ENCODE measurements around the gene BHLHA15.

Gene BHLHA15

GRCh38 chr7:98202367-98203195 lies 8.7 kb upstream of the BHLHA15 start:
- no peak overlapping the region for H3K27ac ChIP-seq (ENCODE audit: low read depth, low read length)
- no peak overlapping the region for H3K4me3 ChIP-seq (ENCODE audit: low read depth, low read length)
- H3K4me1 ChIP-seq (ENCODE audit: control insufficient read depth, insufficient read depth, low read length): no peaks in the 10 kb centered on the region
- peaks cover 26% of the 10 kb centered on the region for H3K36me3 ChIP-seq (ENCODE audit: control insufficient read depth, insufficient read depth, low read length)
- H3K27me3 ChIP-seq (ENCODE audit: control insufficient read depth, insufficient read depth, low read length): no peaks in the 10 kb centered on the region
- H3K9me3 ChIP-seq (ENCODE audit: control insufficient read depth, insufficient read depth, low read length): no peaks in the 10 kb centered on the region
- no peak overlapping the region for H3K9ac ChIP-seq (ENCODE audit: low read depth, low read length)

GRCh38 chr7:98203261-98203963 lies 7.8 kb upstream of the BHLHA15 start:
- Histone ChIP-seq H3K9ac (ENCODE audit: low read depth, low read length) (no peak overlapping the region), H3K27ac (ENCODE audit: low read depth, low read length) (no peak overlapping the region), H3K27me3 (ENCODE audit: control insufficient read depth, insufficient read depth, low read length) (no peaks in the 10 kb centered on the region)

GRCh38 chr7:98203964-98204605 lies 7.2 kb upstream of the BHLHA15 start:
- Histone ChIP-seq H3K27me3 (ENCODE audit: control insufficient read depth, insufficient read depth, low read length) (no peaks in the 10 kb centered on the region), H3K36me3 (ENCODE audit: control insufficient read depth, insufficient read depth, low read length) (peaks cover 29% of the 10 kb centered on the region), H3K4me3 (ENCODE audit: low read depth, low read length) (no peak overlapping the region), H3K4me1 (ENCODE audit: control insufficient read depth, insufficient read depth, low read length) (no peaks in the 10 kb centered on the region), H3K27ac (ENCODE audit: low read depth, low read length) (no peak overlapping the region), H3K9ac (ENCODE audit: low read depth, low read length) (no peak overlapping the region), H3K9me3 (ENCODE audit: control insufficient read depth, insufficient read depth, low read length) (no peaks in the 10 kb centered on the region)

More at GRCh38 chr7:98203261-98203963, 7.8 kb upstream of the BHLHA15 start:
- H3K9me3 ChIP-seq (ENCODE audit: control insufficient read depth, insufficient read depth, low read length): no peaks in the 10 kb centered on the region
- no peaks in the 10 kb centered on the region for H3K4me1 ChIP-seq (ENCODE audit: control insufficient read depth, insufficient read depth, low read length)
- H3K4me3 ChIP-seq (ENCODE audit: low read depth, low read length): no peak overlapping the region
- H3K36me3 ChIP-seq (ENCODE audit: control insufficient read depth, insufficient read depth, low read length): peaks cover 29% of the 10 kb centered on the region

GRCh38 chr7:98204670-98205069 lies 6.6 kb upstream of the BHLHA15 start:
- Histone ChIP-seq H3K4me1 (ENCODE audit: control insufficient read depth, insufficient read depth, low read length) (no peaks in the 10 kb centered on the region), H3K27me3 (ENCODE audit: control insufficient read depth, insufficient read depth, low read length) (no peaks in the 10 kb centered on the region), H3K9me3 (ENCODE audit: control insufficient read depth, insufficient read depth, low read length) (no peaks in the 10 kb centered on the region), H3K27ac (ENCODE audit: low read depth, low read length) (no peak overlapping the region), H3K4me3 (ENCODE audit: low read depth, low read length) (no peak overlapping the region), H3K9ac (ENCODE audit: low read depth, low read length) (no peak overlapping the region), H3K36me3 (ENCODE audit: control insufficient read depth, insufficient read depth, low read length) (peaks cover 29% of the 10 kb centered on the region)

GRCh38 chr7:98205162-98205845 lies 5.9 kb upstream of the BHLHA15 start:
- Histone ChIP-seq H3K36me3 (ENCODE audit: control insufficient read depth, insufficient read depth, low read length) (peaks cover 29% of the 10 kb centered on the region), H3K27me3 (ENCODE audit: control insufficient read depth, insufficient read depth, low read length) (no peaks in the 10 kb centered on the region), H3K4me3 (ENCODE audit: low read depth, low read length) (no peak overlapping the region), H3K9me3 (ENCODE audit: control insufficient read depth, insufficient read depth, low read length) (no peaks in the 10 kb centered on the region), H3K27ac (ENCODE audit: low read depth, low read length) (no peak overlapping the region), H3K9ac (ENCODE audit: low read depth, low read length) (no peak overlapping the region), H3K4me1 (ENCODE audit: control insufficient read depth, insufficient read depth, low read length) (no peaks in the 10 kb centered on the region)

GRCh38 chr7:98206451-98207330 lies 4.5 kb upstream of the BHLHA15 start:
- Histone ChIP-seq H3K9me3 (ENCODE audit: control insufficient read depth, insufficient read depth, low read length) (no peaks in the 10 kb centered on the region), H3K9ac (ENCODE audit: low read depth, low read length) (no peak overlapping the region), H3K27ac (ENCODE audit: low read depth, low read length) (no peak overlapping the region), H3K4me1 (ENCODE audit: control insufficient read depth, insufficient read depth, low read length) (no peaks in the 10 kb centered on the region), H3K36me3 (ENCODE audit: control insufficient read depth, insufficient read depth, low read length) (peaks cover 29% of the 10 kb centered on the region), H3K27me3 (ENCODE audit: control insufficient read depth, insufficient read depth, low read length) (no peaks in the 10 kb centered on the region), H3K4me3 (ENCODE audit: low read depth, low read length) (no peak overlapping the region)

- Histone ChIP-seq H3K27ac (ENCODE audit: low read depth, low read length) (no peak overlapping the region), H3K36me3 (ENCODE audit: control insufficient read depth, insufficient read depth, low read length) (peaks cover 29% of the 10 kb centered on the region), H3K27me3 (ENCODE audit: control insufficient read depth, insufficient read depth, low read length) (no peaks in the 10 kb centered on the region), H3K4me1 (ENCODE audit: control insufficient read depth, insufficient read depth, low read length) (no peaks in the 10 kb centered on the region), H3K4me3 (ENCODE audit: low read depth, low read length) (no peak overlapping the region), H3K9ac (ENCODE audit: low read depth, low read length) (no peak overlapping the region), H3K9me3 (ENCODE audit: control insufficient read depth, insufficient read depth, low read length) (no peaks in the 10 kb centered on the region)
These were observed 1.9 kb upstream of the BHLHA15 start for GRCh38 chr7:98209166-98209920.

- Histone ChIP-seq H3K36me3 (ENCODE audit: control insufficient read depth, insufficient read depth, low read length) (peaks cover 19% of the 10 kb centered on the region), H3K9me3 (ENCODE audit: control insufficient read depth, insufficient read depth, low read length) (no peaks in the 10 kb centered on the region), H3K9ac (ENCODE audit: low read depth, low read length) (no peak overlapping the region), H3K27me3 (ENCODE audit: control insufficient read depth, insufficient read depth, low read length) (no peaks in the 10 kb centered on the region), H3K4me1 (ENCODE audit: control insufficient read depth, insufficient read depth, low read length) (no peaks in the 10 kb centered on the region), H3K4me3 (ENCODE audit: low read depth, low read length) (peak overlapping the region; percentile 43), H3K27ac (ENCODE audit: low read depth, low read length) (no peak overlapping the region)
These were observed 572 bp upstream of the BHLHA15 start for GRCh38 chr7:98210513-98211220.

GRCh38 chr7:98211676-98212531 lies 665 bp downstream of the BHLHA15 start:
- Histone ChIP-seq H3K4me1 (ENCODE audit: control insufficient read depth, insufficient read depth, low read length) (no peaks in the 10 kb centered on the region), H3K4me3 (ENCODE audit: low read depth, low read length) (peak overlapping the region; percentile 40; the same call in 1 of the 2 replicates), H3K9me3 (ENCODE audit: control insufficient read depth, insufficient read depth, low read length) (no peaks in the 10 kb centered on the region), H3K27me3 (ENCODE audit: control insufficient read depth, insufficient read depth, low read length) (no peaks in the 10 kb centered on the region), H3K27ac (ENCODE audit: low read depth, low read length) (no peak overlapping the region), H3K9ac (ENCODE audit: low read depth, low read length) (no peak overlapping the region), H3K36me3 (ENCODE audit: control insufficient read depth, insufficient read depth, low read length) (peaks cover 6% of the 10 kb centered on the region)

Measured in HUES48 (cell line).